ENCODE results near the gene PARD6B. TPM values are rescaled to one million over a fixed set of nuclear protein-coding genes. Genes with fewer than 3 reads are reported as not detected.
"Not testable (repeated sequence)": the region's sequence is repeated elsewhere in the genome, so short reads cannot be mapped to it uniquely, and the experiment has no call there.

The PARD6B gene
- total and polyA plus RNA-seq, 8 donors, result 3.1 to 17.8 (median 10.6) TPM

- Histone ChIP-seq H3K4me1 (peaks cover 6 to 32% (median 23%) of the 10 kb centered on the region in 3 donors), H3K27ac (peak overlapping the region in 1 of 4 donors; percentile 82), H3K27me3 (no peaks in the 10 kb centered on the region), H3K36me3 (no peaks in the 10 kb centered on the region), H3K9me3 (no peaks in the 10 kb centered on the region), H3K4me3 (no peak overlapping the region)
- FAIRE-seq (no peak), ATAC-seq (no peak), DNase-seq (no peak)
- WGBS, 2 donors, result 82 to 90% methylated on average over 5 of the region's 5 CpGs
- TF ChIP-seq, protein P1, sequence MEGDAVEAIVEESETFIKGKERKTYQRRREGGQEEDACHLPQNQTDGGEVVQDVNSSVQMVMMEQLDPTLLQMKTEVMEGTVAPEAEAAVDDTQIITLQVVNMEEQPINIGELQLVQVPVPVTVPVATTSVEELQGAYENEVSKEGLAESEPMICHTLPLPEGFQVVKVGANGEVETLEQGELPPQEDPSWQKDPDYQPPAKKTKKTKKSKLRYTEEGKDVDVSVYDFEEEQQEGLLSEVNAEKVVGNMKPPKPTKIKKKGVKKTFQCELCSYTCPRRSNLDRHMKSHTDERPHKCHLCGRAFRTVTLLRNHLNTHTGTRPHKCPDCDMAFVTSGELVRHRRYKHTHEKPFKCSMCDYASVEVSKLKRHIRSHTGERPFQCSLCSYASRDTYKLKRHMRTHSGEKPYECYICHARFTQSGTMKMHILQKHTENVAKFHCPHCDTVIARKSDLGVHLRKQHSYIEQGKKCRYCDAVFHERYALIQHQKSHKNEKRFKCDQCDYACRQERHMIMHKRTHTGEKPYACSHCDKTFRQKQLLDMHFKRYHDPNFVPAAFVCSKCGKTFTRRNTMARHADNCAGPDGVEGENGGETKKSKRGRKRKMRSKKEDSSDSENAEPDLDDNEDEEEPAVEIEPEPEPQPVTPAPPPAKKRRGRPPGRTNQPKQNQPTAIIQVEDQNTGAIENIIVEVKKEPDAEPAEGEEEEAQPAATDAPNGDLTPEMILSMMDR (IDR thresholded peaks at IDR 0.05), result no peak
- intact Hi-C loops (cut with DNase I), result no loop called here
Observed at GRCh38 chr20:50759678-50760077, 28.3 kb downstream of the PARD6B start.

DNA sequence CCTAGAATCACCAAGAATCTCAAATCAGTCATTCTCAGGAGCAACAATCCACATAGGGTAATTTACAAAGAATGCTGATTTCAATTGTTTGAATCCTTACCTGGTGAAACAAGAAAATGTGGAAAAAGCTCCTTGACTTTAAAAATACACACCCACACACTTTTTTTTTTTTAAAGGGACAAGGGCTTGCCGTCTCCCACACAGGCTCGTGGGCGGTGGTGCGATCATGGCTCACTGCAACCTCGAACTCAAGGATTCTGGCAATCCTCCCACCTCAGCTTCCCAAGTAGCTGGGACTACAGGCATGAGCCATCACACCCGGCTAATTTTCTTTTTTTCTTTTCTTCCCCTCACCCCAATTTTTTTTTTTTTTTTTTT lies 30.7 kb downstream of the PARD6B start:
- FAIRE-seq (no peak), DNase-seq (peak in 1 of 6 donors; percentile 48), ATAC-seq (peak; percentile 27 to 36 (median 30))
- TF ChIP-seq, protein P1 (IDR thresholded peaks at IDR 0.05), result no peak
- 8 to 12% methylated on average over 6 of the region's 6 CpGs for WGBS, 2 donors
- intact Hi-C loops (cut with DNase I), result no loop called here
- Histone ChIP-seq H3K9me3 (no peaks in the 10 kb centered on the region), H3K27me3 (no peaks in the 10 kb centered on the region), H3K36me3 (no peaks in the 10 kb centered on the region), H3K4me3 (no peak overlapping the region), H3K4me1 (peaks cover 6 to 32% (median 23%) of the 10 kb centered on the region in 3 donors), H3K27ac (peak overlapping the region; percentile 66 to 82 (median 77))

GRCh38 chr20:50762435-50763220 lies 31.2 kb downstream of the PARD6B start:
- no peaks in the 10 kb centered on the region for H3K9me3 ChIP-seq
- ATAC-seq, result peak; percentile 71 to 87 (median 78)
- WGBS, 2 donors, result 21 to 23% methylated on average over 12 of the region's 12 CpGs
- TF ChIP-seq, protein P1 (IDR thresholded peaks at IDR 0.05), result no peak
- H3K27ac ChIP-seq, result peak overlapping the region; percentile 66 to 82 (median 77)
- H3K4me3 ChIP-seq, result no peak overlapping the region
- no peaks in the 10 kb centered on the region for H3K27me3 ChIP-seq
- no peak for FAIRE-seq
- DNase-seq, result peak; percentile 77 to 89 (median 84)
- no peaks in the 10 kb centered on the region for H3K36me3 ChIP-seq
- H3K4me1 ChIP-seq, result peaks cover 6 to 32% (median 23%) of the 10 kb centered on the region in 3 donors
- intact Hi-C loops (cut with DNase I), result no loop called here

- H3K36me3 ChIP-seq; ATAC-seq; FAIRE-seq; H3K4me3 ChIP-seq; intact Hi-C loops (cut with DNase I); H3K27me3 ChIP-seq; H3K9me3 ChIP-seq: not testable (repeated sequence)
- WGBS, 2 donors, result 81 to 84% methylated on average over 20 of the region's 20 CpGs
- peaks cover 6 to 32% (median 23%) of the 10 kb centered on the region in 3 donors for H3K4me1 ChIP-seq
- H3K27ac ChIP-seq, result peak overlapping the region; percentile 46 to 82 (median 77)
- peak in 1 of 6 donors; percentile 21 for DNase-seq
Observed at GRCh38 chr20:50763550-50764458, 32.4 kb downstream of the PARD6B start.

- 69 to 81% methylated on average over 10 of the region's 10 CpGs for WGBS, 2 donors
Observed at GRCh38 chr20:50765251-50765650, 33.9 kb downstream of the PARD6B start.

More at GRCh38 chr20:50765251-50765650, 33.9 kb downstream of the PARD6B start:
- H3K4me1 ChIP-seq, result peaks cover 6 to 32% (median 23%) of the 10 kb centered on the region in 3 donors
- H3K36me3 ChIP-seq; H3K27me3 ChIP-seq; ATAC-seq; intact Hi-C loops (cut with DNase I); H3K27ac ChIP-seq; FAIRE-seq; H3K4me3 ChIP-seq; H3K9me3 ChIP-seq: not testable (repeated sequence)
- DNase-seq, result peak in 1 of 6 donors; percentile 7
